ENCODE measurements around the gene GOLGA5.
A peak's percentile ranks its signal among the peaks of the same experiment; 100 is the strongest.
"Not testable (repeated sequence)": the region's sequence is repeated elsewhere in the genome, so short reads cannot be mapped to it uniquely, and the experiment has no call there.

The GOLGA5 gene

DNA sequence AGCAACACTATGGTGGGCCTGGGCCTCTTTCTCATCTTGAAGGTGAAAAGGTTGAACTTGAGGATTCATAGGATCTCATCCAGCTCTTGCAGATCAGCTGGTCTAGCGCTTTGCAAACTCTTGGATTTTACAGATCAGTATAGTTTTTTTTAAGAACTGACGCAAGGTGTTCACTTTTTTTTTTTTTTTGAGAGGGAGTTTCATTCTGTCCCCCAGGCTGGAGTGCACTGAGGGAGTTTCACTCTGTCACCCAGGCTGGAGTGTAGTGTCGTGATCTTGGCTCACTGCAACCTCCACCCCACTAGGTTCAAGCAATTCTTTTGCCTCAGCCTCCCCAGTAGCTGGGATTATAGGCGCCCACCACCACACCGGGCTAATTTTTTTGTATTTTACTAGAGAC is 25.3 kb upstream of the GOLGA5 start:
- TF ChIP-seq, protein P1, sequence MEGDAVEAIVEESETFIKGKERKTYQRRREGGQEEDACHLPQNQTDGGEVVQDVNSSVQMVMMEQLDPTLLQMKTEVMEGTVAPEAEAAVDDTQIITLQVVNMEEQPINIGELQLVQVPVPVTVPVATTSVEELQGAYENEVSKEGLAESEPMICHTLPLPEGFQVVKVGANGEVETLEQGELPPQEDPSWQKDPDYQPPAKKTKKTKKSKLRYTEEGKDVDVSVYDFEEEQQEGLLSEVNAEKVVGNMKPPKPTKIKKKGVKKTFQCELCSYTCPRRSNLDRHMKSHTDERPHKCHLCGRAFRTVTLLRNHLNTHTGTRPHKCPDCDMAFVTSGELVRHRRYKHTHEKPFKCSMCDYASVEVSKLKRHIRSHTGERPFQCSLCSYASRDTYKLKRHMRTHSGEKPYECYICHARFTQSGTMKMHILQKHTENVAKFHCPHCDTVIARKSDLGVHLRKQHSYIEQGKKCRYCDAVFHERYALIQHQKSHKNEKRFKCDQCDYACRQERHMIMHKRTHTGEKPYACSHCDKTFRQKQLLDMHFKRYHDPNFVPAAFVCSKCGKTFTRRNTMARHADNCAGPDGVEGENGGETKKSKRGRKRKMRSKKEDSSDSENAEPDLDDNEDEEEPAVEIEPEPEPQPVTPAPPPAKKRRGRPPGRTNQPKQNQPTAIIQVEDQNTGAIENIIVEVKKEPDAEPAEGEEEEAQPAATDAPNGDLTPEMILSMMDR (conservative IDR thresholded peaks at IDR 0.05) = no peak
- H3K27ac ChIP-seq = no peak overlapping the region

DNA sequence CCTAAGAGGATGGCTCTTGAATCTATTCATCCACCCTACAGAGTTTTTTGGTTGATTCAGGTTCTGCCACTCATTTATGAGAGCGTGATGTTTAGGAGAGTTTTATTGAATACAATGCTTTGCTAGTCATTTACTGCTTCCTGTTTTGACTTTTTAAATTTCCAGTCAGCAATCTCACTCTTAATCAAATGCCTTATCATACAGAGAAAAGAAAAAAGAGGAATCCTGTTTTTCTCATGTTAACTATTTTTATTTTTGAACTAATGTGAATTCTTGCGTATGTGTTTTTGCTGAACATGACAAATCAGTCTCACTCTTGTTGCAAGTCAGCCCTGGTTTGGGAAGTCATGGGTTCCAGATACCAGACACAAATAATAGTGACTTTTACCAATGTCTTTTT is 23.6 kb upstream of the GOLGA5 start:
- TF ChIP-seq, protein P1 (conservative IDR thresholded peaks at IDR 0.05) = no peak
- peak overlapping the region; percentile 13; the same call in 1 of the 2 replicates for H3K27ac ChIP-seq

DNA sequence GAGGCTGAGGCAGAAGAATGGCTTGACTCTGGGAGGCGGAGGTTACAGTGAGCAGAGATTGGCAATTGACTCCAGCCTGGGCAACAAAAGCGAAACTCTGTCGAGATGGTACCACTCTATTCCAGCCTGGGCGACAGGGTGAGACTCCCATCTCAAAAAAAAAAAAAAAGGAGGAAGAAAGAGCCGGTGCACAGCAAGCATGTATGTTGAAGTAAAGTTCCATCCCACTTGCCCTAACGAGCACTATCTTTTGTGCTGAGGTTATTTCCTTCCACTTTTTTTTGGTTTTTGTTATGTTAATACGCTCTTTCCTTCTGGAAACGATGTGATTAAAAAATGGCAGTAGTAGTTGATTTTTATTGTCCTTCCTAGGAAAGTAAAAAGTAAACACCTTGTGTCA is 19.5 kb upstream of the GOLGA5 start:
- H3K27ac ChIP-seq = no peak overlapping the region
- TF ChIP-seq, protein P1 (conservative IDR thresholded peaks at IDR 0.05) = no peak

DNA sequence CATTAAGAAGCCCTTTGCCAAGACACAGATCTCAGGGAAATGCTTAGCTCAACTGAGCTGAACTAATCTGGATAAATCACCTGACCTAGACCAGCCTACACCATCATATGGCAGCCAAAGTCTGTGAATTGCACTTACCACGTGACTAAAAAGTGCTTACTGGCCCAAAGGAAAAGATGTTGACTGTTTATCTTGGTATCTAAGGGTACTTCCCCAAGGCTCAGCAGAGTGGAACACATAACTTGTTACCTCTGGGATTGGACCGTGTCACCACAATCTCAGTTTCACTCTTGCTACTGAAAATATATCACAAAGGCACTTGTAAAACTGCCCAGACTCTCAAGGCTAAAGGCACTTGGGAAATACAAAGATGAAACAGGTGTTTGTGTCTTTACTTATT is 18.8 kb upstream of the GOLGA5 start:
- H3K27ac ChIP-seq = not testable (repeated sequence)

DNA sequence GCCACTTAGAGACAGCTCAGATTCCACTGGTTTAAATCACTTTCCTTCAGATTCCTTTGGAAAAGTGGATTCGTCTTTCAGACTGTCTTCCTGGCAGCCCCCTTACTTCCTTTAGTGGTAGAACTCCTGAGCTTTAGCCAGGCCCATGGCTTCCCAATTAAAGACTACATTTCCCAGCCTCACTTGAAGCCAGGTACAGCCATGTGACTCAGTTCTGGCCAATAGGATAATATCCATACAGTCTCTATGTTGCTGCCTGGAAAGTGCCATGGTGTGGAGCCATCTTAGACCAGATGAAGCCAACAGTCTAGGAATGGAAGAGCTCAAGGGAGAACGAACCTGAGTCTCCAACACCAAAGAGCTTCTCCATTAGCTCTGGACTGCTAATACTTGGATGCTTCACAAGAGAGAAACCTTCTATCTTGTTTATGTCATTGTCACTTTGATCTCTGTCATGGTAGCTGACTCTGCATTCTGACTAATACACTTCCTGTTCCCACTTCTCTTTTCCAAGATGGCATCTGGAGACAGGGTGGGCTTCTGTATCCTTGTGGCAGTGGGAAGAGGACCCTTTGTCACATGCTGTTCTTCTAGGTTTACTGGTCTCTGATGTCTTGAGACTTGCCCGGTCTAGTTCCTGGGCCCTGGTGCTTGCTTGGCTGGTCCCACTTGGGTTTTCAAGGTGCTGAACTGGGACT is 15.1 kb upstream of the GOLGA5 start:
- H3K27ac ChIP-seq = not testable (repeated sequence)

DNA sequence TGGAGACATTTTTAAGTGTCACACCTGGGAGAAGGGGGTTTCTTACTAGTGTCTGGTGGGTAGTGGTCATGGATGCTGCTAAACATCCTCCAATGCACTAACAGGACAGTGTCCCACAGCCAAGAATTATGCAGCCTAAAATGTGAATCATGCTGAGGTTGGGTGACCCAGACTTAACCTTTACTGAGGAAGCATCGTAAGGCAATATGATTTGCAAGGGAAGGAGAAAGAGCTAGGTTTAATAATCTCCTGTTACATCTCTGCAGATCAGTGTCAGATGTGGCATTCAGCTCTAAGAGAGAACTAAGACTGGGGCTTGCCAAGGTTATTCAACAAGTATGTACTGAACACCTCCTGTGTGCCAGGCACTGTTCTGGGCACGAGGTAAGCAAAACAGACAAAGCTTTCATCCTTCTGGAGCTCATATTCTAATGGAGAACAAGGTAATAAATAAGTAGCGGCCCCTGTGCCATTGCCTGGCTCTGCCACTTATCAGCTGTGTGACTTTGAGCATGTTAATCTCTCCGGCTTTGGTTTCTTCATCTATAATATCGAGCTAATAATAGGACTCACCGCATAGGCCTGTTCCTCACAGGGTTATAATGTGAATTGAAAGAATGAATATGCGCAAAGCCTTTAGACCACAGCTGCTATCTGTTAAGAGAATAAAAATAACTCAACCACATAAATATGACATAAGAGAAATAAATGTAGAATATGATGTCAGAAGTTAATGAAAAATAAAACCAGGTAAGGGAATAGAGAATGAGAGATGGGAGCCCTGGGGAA is 13.5 kb upstream of the GOLGA5 start:
- no peak overlapping the region for H3K27ac ChIP-seq
- TF ChIP-seq, protein P1 (conservative IDR thresholded peaks at IDR 0.05) = no peak

DNA sequence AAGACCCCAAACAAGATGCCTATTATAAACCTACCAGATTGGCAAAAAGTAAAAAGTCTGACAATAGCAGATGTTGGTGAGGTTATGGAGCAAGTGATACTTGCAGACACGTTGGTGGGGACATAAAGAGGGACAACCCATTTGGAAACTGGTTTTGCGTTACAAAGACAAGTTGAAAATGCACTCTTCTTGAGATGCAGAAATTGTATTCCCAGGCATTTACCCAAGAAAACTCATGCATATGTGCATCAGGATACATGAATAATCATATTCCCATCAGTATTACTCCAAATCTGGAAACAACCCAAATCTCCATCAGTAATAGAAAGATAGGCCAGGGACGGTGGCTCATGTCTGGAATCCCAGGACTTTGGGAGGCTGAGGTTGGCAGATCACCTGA is 12.8 kb upstream of the GOLGA5 start:
- TF ChIP-seq, protein P1 (conservative IDR thresholded peaks at IDR 0.05) = no peak
- no peak overlapping the region for H3K27ac ChIP-seq

DNA sequence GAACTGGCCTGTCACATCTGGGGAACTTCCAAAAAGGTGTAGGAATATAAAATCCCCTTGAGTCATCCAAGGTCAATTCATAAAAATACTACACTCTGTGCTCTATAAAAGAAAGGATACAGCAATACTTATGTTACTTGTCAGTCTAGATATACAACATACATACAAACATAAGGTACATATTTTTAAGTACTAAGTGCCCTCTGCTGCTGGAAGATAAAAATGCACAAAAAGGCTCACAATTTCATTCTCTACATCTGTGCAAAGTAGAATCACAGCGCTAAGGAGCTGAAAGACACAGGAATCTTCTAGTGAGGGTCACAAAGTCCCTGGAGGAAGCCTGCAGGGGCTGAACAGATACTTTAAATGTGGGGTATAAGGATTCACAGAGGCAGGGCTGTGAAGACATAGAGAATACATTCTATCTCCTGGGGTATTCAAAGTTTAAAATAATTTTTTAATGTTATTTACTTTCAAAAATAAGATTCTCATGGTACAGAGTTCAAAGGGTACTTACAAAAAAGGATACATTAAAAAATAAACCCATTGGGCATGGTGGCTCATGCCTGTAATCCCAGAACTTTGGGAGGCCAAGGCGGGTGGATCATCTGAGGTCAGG is 10.2 kb upstream of the GOLGA5 start:
- H3K27ac ChIP-seq = peak overlapping the region; percentile 71
- TF ChIP-seq, protein P1 (conservative IDR thresholded peaks at IDR 0.05) = peak; percentile 74

All from VCaP (cell line).